SK-N-SH (cell line): ENCODE data around the gene TYK2. TPM values are rescaled to one million over a fixed set of nuclear protein-coding genes. Genes with fewer than 3 reads are reported as not detected.

Experiments used
- CTCF ChIA-PET: fragments of 300-600, 350-600 bp; formaldehyde crosslinking; extraction: SDS; loops from one replicate; lab custom pipeline; 2021; lab: Yijun Ruan, JAX
- POLR2A ChIA-PET: fragments of 350-600 bp; sonication (Branson Sonifier 250); formaldehyde crosslinking; extraction: SDS; loops from one replicate; lab custom pipeline; 2020; ENCODE audit warnings: antibody characterized with exemption, inconsistent platforms; lab: Yijun Ruan, JAX
- DNase-seq: peaks from one replicate; pipeline ENCODE4 v3.0.0; 2012
- H2AFZ ChIP-seq: fragments of 200-600 bp; sonication (generic); 2 replicates; pipeline ENCODE4 v1.8.1; 2016; ENCODE audit warnings: antibody characterized with exemption, mild to moderate bottlenecking, low read depth
- H3F3A ChIP-seq: fragments of 200-600 bp; sonication (generic); replicated peaks from 2 replicates; pipeline ENCODE3; 2016; ENCODE audit warnings: antibody characterized with exemption, mild to moderate bottlenecking; ENCODE audit not compliant: insufficient read depth
- H3K27ac ChIP-seq, 2 experiments: fragments of 200-500 bp in 1 of 2; fragments of 200-600 bp in 1 of 2; sonication (Bioruptor generic) in 1 of 2; sonication (generic), shearing (Covaris generic) in 1 of 2; 2 replicates each; pipeline versions ENCODE4 v1.5.1 to v1.6.1; 2014 to 2016; ENCODE audit warnings: low read depth in 2 of 2, inconsistent platforms in 1 of 2, low read length in 1 of 2, mild to moderate bottlenecking in 1 of 2, mixed read lengths in 1 of 2
- H3K27me3 ChIP-seq: fragments of 200-600 bp; sonication (generic), shearing (Covaris generic); 2 replicates; pipeline ENCODE4 v1.6.1; 2016; ENCODE audit warnings: mixed run types; ENCODE audit not compliant: insufficient read depth
- H3K36me3 ChIP-seq, 2 experiments: fragments of 200-500 bp in 1 of 2; fragments of 200-600 bp in 1 of 2; sonication (Bioruptor generic) in 1 of 2; sonication (generic) in 1 of 2; replicated peaks in 1 of 2; 2 replicates each; pipeline versions ENCODE3 to v1.5.1; 2014 to 2016; ENCODE audit warnings: low read length in 1 of 2, mild to moderate bottlenecking in 1 of 2; ENCODE audit not compliant: insufficient read depth in 2 of 2, control insufficient read depth in 1 of 2
- H3K4me1 ChIP-seq, 2 experiments: fragments of 200-500 bp in 1 of 2; fragments of 200-600 bp in 1 of 2; sonication (Bioruptor generic) in 1 of 2; sonication (generic), shearing (Covaris generic) in 1 of 2; 2 replicates each; pipeline versions ENCODE4 v1.5.1 to v1.6.1; 2014 to 2016; ENCODE audit warnings: low read depth in 1 of 2, low read length in 1 of 2, mixed run types in 1 of 2; ENCODE audit not compliant: insufficient read depth in 2 of 2, control insufficient read depth in 1 of 2
- H3K4me2 ChIP-seq: fragments of 200-600 bp; sonication (generic), shearing (Covaris generic); 2 replicates; pipeline ENCODE4 v1.6.1; 2017; ENCODE audit warnings: mixed run types
- H3K4me3 ChIP-seq, 2 experiments: fragments of 200-500 bp in 1 of 2; fragments of 200-600 bp in 1 of 2; sonication (Bioruptor generic) in 1 of 2; sonication (generic), shearing (Covaris generic) in 1 of 2; 2 replicates each; pipeline versions ENCODE4 v1.5.1 to v1.8.1; 2014 to 2016; ENCODE audit warnings: low read depth in 2 of 2, inconsistent platforms in 1 of 2, low read length in 1 of 2, mild to moderate bottlenecking in 1 of 2, mixed read lengths in 1 of 2, moderate library complexity in 1 of 2
- H3K79me2 ChIP-seq: fragments of 200-600 bp; sonication (generic); 2 replicates; pipeline ENCODE4 v1.8.1; 2017; ENCODE audit warnings: mild to moderate bottlenecking; ENCODE audit not compliant: insufficient read depth
- H3K9ac ChIP-seq: fragments of 200-600 bp; sonication (generic); 2 replicates; pipeline ENCODE4 v1.6.1; 2017; ENCODE audit warnings: mixed run types
- H3K9me2 ChIP-seq: fragments of 200-600 bp; sonication (generic); 2 replicates; pipeline ENCODE4 v1.6.1; 2017; ENCODE audit warnings: mixed run types
- H3K9me3 ChIP-seq: fragments of 200-600 bp; sonication (generic); 2 replicates; pipeline ENCODE4 v1.6.1; 2017; ENCODE audit warnings: mixed run types, mild to moderate bottlenecking, moderate library complexity
- H4K20me1 ChIP-seq: fragments of 200-600 bp; sonication (generic); 2 replicates; pipeline ENCODE4 v1.6.1; 2017; ENCODE audit warnings: mild to moderate bottlenecking, mixed run types; ENCODE audit not compliant: insufficient read depth
- CHD2 ChIP-seq: fragments of 150-350 bp; IDR thresholded peaks from 2 replicates; pipeline ENCODE4 v1.6.1; 2018; ENCODE audit warnings: low read length; ENCODE audit not compliant: partially characterized antibody
- EP300 ChIP-seq, 2 experiments: IDR thresholded peaks; 2 replicates each; pipeline versions ENCODE4 v1.4.0 to v1.6.1; 2012; ENCODE audit warnings: borderline replicate concordance in 1 of 2, low read depth in 1 of 2, low read length in 1 of 2
- EZH2phosphoT487 ChIP-seq: fragments of 200-600 bp; sonication (generic); IDR thresholded peaks from 2 replicates; pipeline ENCODE4 v1.6.1; 2017; ENCODE audit warnings: low read depth, mixed run types, mild to moderate bottlenecking, antibody characterized with exemption, moderate library complexity, borderline replicate concordance
- FOXJ3 ChIP-seq: sonication (generic); formaldehyde crosslinking; IDR thresholded peaks from 2 replicates; pipeline ENCODE4 v1.5.1; 2020; ENCODE audit warnings: mild to moderate bottlenecking, missing genetic modification reagents
- GABPA ChIP-seq: IDR thresholded peaks from 2 replicates; pipeline ENCODE4 v1.4.0; 2012; ENCODE audit warnings: low read depth, mild to moderate bottlenecking
- GATA2 ChIP-seq: sonication (generic); formaldehyde crosslinking; IDR thresholded peaks from 2 replicates; pipeline ENCODE4 v1.5.0; 2020; ENCODE audit warnings: mild to moderate bottlenecking, missing genetic modification reagents
- NFIC ChIP-seq: IDR thresholded peaks from 2 replicates; pipeline ENCODE4 v1.4.0; 2012; ENCODE audit warnings: borderline replicate concordance
- RXRA ChIP-seq: IDR thresholded peaks from 2 replicates; pipeline ENCODE4 v1.4.0; 2012; ENCODE audit warnings: low read depth, mild to moderate bottlenecking, borderline replicate concordance
- SIN3A ChIP-seq: IDR thresholded peaks from 2 replicates; pipeline ENCODE4 v1.6.1; 2012; ENCODE audit warnings: low read depth, mild to moderate bottlenecking, low read length, moderate library complexity, borderline replicate concordance
- SMC3 ChIP-seq: IDR thresholded peaks from 2 replicates; pipeline ENCODE4 v1.6.1; 2012; ENCODE audit warnings: low read depth, low read length, improper control_type of control experiment
- TCF12 ChIP-seq: IDR thresholded peaks from 2 replicates; pipeline ENCODE4 v1.4.0; 2012
- YY1 ChIP-seq: IDR thresholded peaks from 2 replicates; pipeline ENCODE4 v1.4.0; 2012; ENCODE audit warnings: low read depth, mild to moderate bottlenecking
- WGBS: methylation state at CpG from one replicate; pipeline ENCODE4 v1.1.6; 2017; ENCODE audit warnings: low lambda C conversion rate; 5-methylcytosine and 5-hydroxymethylcytosine counted together
- polyA plus RNA-seq, 3 experiments: library from polyadenylated mRNA; depleted of rRNA; stranded (reverse); fragments of >200 nt; gene quantifications; 2 replicates each; pipeline ENCODE4 v1.2.3, GENCODE V29; 2012
- TF ChIP-seq, protein P1 (sequence below): IDR thresholded peaks from 2 replicates; pipeline ENCODE4; 2012
- TF ChIP-seq, protein P2 (sequence below): fragments of 200-600 bp; sonication (generic); IDR thresholded peaks from 2 replicates; pipeline ENCODE4 v1.6.1; 2017; ENCODE audit warnings: antibody characterized with exemption, mild to moderate bottlenecking, moderate library complexity
- TF ChIP-seq, protein P3 (sequence below): IDR thresholded peaks from 2 replicates; pipeline ENCODE4 v1.4.0; 2012; ENCODE audit warnings: low read depth, borderline replicate concordance
- TF ChIP-seq, protein P4 (sequence below): IDR thresholded peaks from 2 replicates; pipeline ENCODE4 v1.6.1; 2012; ENCODE audit warnings: mild to moderate bottlenecking, low read depth, low read length, moderate library complexity
- TF ChIP-seq, protein P5 (sequence below): IDR thresholded peaks from 2 replicates; pipeline ENCODE4 v1.4.0; 2012; ENCODE audit warnings: low read depth
- TF ChIP-seq, protein P6 (sequence below): fragments of 150-350 bp; IDR thresholded peaks from 2 replicates; pipeline ENCODE4 v1.6.1; 2016; ENCODE audit warnings: mild to moderate bottlenecking, low read depth, low read length

The TYK2 gene
- polyA plus RNA-seq, 1 of the 3 experiments (the other 2 are of a cell fraction) = 44.6 TPM

DNA sequence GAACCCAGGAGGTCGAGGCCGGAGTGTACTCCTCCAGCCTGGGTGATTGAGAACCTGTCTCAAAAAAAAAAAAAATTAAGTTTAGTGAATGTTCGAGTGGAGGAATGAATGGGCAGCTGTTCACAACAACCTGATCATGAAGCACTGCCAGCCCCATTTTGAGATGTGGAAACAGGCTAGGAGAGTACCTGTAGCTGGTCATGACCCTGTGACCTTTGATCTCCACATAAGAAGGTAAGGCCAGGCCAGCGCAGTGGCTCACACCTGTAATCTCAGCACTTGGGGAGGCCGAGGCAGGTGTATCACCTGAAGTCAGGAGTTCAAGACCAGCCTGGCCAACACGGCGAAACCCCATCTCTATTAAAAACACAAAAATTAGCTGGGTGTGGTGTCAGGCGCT lies 54.6 kb downstream of the TYK2 start:
- H3K4me2 ChIP-seq = no peak overlapping the region
- TF ChIP-seq, protein P1, sequence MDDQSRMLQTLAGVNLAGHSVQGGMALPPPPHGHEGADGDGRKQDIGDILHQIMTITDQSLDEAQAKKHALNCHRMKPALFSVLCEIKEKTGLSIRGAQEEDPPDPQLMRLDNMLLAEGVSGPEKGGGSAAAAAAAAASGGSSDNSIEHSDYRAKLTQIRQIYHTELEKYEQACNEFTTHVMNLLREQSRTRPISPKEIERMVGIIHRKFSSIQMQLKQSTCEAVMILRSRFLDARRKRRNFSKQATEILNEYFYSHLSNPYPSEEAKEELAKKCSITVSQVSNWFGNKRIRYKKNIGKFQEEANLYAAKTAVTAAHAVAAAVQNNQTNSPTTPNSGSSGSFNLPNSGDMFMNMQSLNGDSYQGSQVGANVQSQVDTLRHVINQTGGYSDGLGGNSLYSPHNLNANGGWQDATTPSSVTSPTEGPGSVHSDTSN = no peak
- no peak for TF ChIP-seq SMC3
- no peak for TF ChIP-seq EZH2phosphoT487
- TF ChIP-seq YY1 = no peak
- TF ChIP-seq GATA2 = no peak
- TF ChIP-seq, protein P2, sequence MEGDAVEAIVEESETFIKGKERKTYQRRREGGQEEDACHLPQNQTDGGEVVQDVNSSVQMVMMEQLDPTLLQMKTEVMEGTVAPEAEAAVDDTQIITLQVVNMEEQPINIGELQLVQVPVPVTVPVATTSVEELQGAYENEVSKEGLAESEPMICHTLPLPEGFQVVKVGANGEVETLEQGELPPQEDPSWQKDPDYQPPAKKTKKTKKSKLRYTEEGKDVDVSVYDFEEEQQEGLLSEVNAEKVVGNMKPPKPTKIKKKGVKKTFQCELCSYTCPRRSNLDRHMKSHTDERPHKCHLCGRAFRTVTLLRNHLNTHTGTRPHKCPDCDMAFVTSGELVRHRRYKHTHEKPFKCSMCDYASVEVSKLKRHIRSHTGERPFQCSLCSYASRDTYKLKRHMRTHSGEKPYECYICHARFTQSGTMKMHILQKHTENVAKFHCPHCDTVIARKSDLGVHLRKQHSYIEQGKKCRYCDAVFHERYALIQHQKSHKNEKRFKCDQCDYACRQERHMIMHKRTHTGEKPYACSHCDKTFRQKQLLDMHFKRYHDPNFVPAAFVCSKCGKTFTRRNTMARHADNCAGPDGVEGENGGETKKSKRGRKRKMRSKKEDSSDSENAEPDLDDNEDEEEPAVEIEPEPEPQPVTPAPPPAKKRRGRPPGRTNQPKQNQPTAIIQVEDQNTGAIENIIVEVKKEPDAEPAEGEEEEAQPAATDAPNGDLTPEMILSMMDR = no peak
- TF ChIP-seq, protein P3, sequence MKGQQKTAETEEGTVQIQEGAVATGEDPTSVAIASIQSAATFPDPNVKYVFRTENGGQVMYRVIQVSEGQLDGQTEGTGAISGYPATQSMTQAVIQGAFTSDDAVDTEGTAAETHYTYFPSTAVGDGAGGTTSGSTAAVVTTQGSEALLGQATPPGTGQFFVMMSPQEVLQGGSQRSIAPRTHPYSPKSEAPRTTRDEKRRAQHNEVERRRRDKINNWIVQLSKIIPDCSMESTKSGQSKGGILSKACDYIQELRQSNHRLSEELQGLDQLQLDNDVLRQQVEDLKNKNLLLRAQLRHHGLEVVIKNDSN = no peak
- no peak for TF ChIP-seq FOXJ3 (CRISPR knock-in tag)
- no peak for TF ChIP-seq EP300 (IDR thresholded peaks at IDR 0.05; ENCODE audit: borderline replicate concordance in 1 of 2, low read depth in 1 of 2, low read length in 1 of 2)
- no peak for TF ChIP-seq RXRA
- TF ChIP-seq CHD2 = no peak
- TF ChIP-seq GABPA = no peak
- no peak for TF ChIP-seq TCF12
- TF ChIP-seq, protein P4, sequence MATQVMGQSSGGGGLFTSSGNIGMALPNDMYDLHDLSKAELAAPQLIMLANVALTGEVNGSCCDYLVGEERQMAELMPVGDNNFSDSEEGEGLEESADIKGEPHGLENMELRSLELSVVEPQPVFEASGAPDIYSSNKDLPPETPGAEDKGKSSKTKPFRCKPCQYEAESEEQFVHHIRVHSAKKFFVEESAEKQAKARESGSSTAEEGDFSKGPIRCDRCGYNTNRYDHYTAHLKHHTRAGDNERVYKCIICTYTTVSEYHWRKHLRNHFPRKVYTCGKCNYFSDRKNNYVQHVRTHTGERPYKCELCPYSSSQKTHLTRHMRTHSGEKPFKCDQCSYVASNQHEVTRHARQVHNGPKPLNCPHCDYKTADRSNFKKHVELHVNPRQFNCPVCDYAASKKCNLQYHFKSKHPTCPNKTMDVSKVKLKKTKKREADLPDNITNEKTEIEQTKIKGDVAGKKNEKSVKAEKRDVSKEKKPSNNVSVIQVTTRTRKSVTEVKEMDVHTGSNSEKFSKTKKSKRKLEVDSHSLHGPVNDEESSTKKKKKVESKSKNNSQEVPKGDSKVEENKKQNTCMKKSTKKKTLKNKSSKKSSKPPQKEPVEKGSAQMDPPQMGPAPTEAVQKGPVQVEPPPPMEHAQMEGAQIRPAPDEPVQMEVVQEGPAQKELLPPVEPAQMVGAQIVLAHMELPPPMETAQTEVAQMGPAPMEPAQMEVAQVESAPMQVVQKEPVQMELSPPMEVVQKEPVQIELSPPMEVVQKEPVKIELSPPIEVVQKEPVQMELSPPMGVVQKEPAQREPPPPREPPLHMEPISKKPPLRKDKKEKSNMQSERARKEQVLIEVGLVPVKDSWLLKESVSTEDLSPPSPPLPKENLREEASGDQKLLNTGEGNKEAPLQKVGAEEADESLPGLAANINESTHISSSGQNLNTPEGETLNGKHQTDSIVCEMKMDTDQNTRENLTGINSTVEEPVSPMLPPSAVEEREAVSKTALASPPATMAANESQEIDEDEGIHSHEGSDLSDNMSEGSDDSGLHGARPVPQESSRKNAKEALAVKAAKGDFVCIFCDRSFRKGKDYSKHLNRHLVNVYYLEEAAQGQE = no peak
- TF ChIP-seq SIN3A = no peak
- TF ChIP-seq, protein P5, sequence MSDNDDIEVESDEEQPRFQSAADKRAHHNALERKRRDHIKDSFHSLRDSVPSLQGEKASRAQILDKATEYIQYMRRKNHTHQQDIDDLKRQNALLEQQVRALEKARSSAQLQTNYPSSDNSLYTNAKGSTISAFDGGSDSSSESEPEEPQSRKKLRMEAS = no peak
- TF ChIP-seq, protein P6, sequence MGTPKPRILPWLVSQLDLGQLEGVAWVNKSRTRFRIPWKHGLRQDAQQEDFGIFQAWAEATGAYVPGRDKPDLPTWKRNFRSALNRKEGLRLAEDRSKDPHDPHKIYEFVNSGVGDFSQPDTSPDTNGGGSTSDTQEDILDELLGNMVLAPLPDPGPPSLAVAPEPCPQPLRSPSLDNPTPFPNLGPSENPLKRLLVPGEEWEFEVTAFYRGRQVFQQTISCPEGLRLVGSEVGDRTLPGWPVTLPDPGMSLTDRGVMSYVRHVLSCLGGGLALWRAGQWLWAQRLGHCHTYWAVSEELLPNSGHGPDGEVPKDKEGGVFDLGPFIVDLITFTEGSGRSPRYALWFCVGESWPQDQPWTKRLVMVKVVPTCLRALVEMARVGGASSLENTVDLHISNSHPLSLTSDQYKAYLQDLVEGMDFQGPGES = no peak
- no peak for TF ChIP-seq NFIC
- no peaks in the 10 kb centered on the region for H3K27me3 ChIP-seq
- no peaks in the 10 kb centered on the region for H3K9me3 ChIP-seq
- H3K4me1 ChIP-seq = no peaks in the 10 kb centered on the region
- peaks cover 36 to 54% of the 10 kb centered on the region in 2 experiments for H3K36me3 ChIP-seq
- no peaks in the 10 kb centered on the region for H3F3A ChIP-seq
- H4K20me1 ChIP-seq = 0 out of 2 replicates have a peak, but pooled peaks cover 16% of the 10 kb centered on the region
- no peak overlapping the region for H3K27ac ChIP-seq
- H3K9me2 ChIP-seq = no peaks in the 10 kb centered on the region
- ChIA-PET CTCF (interaction anchor here (0.7 to 2.9 kb wide), 2 partner anchors 16 to 63 kb away, joined by 3 to 10 read pairs; partner anchors contain the start of gene ZGLP1), POLR2A (interaction anchor here (1.7 to 2.0 kb wide), 2 partner anchors 9 to 55 kb away, joined by 7 to 8 read pairs; partner anchors contain the start of genes FDX2 and TYK2)
- WGBS = 95% methylated on average over 8 of the region's 8 CpGs
- H3K9ac ChIP-seq = no peak overlapping the region
- H2AFZ ChIP-seq = no peak overlapping the region
- no peak overlapping the region for H3K4me3 ChIP-seq
- no peak for DNase-seq
- H3K79me2 ChIP-seq = peaks cover 39% of the 10 kb centered on the region
